Fibroblast of lung (primary cell): ENCODE results near the gene RIC8B. TPM values are rescaled to one million over a fixed set of nuclear protein-coding genes. Genes with fewer than 3 reads are reported as not detected.

ENCODE experiments used
- DNase-seq, 2 donors: peaks; one replicate each; pipeline versions ENCODE4 v3.0.0 to v3.0.0-alpha.2; 2010; ENCODE audit warnings: low read depth in 2 of 2
- H2AFZ ChIP-seq: 2 replicates; pipeline ENCODE4 v1.5.1; 2012; ENCODE audit warnings: low read length, control low read depth, inconsistent platforms
- H3K27ac ChIP-seq: 2 replicates; pipeline ENCODE4 v1.5.1; 2011; ENCODE audit warnings: low read length, control low read depth; ENCODE audit not compliant: insufficient read depth
- H3K27me3 ChIP-seq: 2 replicates; pipeline ENCODE4 v1.5.1; 2011; ENCODE audit warnings: mild to moderate bottlenecking, low read length; ENCODE audit not compliant: control insufficient read depth, insufficient read depth
- H3K36me3 ChIP-seq: 2 replicates; pipeline ENCODE4 v1.5.1; 2011; ENCODE audit warnings: low read length; ENCODE audit not compliant: control insufficient read depth, insufficient read depth
- H3K4me1 ChIP-seq: 2 replicates; pipeline ENCODE4 v1.5.1; 2011; ENCODE audit warnings: low read length; ENCODE audit not compliant: control insufficient read depth, insufficient read depth; ENCODE audit errors: extremely low read depth
- H3K4me2 ChIP-seq: 2 replicates; pipeline ENCODE4 v1.5.1; 2011; ENCODE audit warnings: low read length, control low read depth; ENCODE audit not compliant: insufficient read depth; ENCODE audit errors: extremely low read depth
- H3K4me3 ChIP-seq, 4 experiments: fragments of 200-600 bp in 1 of 4; sonication (generic) in 1 of 4; replicated peaks in 1 of 4; 2 replicates each; pipeline ENCODE4 v1.5.1; 2011 to 2016; ENCODE audit warnings: low read length in 4 of 4, low read depth in 3 of 4, mild to moderate bottlenecking in 3 of 4, control low read depth in 2 of 4, inconsistent platforms in 1 of 4, mixed read lengths in 1 of 4; ENCODE audit not compliant: insufficient read depth in 1 of 4; ENCODE audit errors: control extremely low read depth in 1 of 4
- H3K79me2 ChIP-seq: 2 replicates; pipeline ENCODE4 v1.5.1; 2012; ENCODE audit warnings: mild to moderate bottlenecking, low read length, inconsistent platforms; ENCODE audit not compliant: control insufficient read depth, insufficient read depth
- H3K9ac ChIP-seq: 2 replicates; pipeline ENCODE4 v1.5.1; 2011; ENCODE audit warnings: mild to moderate bottlenecking, low read length, control low read depth; ENCODE audit not compliant: insufficient read depth
- H3K9me3 ChIP-seq: 2 replicates; pipeline ENCODE4 v1.5.1; 2012; ENCODE audit warnings: low read depth, low read length; ENCODE audit not compliant: control insufficient read depth, insufficient read depth
- H4K20me1 ChIP-seq: 2 replicates; pipeline ENCODE4 v1.5.1; 2011; ENCODE audit warnings: low read length; ENCODE audit not compliant: control insufficient read depth, insufficient read depth; ENCODE audit errors: extremely low read depth
- EZH2 ChIP-seq: IDR thresholded peaks from 2 replicates; pipeline ENCODE4 v1.5.1; 2012; ENCODE audit warnings: low read length, control low read depth, mild to moderate bottlenecking; ENCODE audit errors: missing control alignments
- polyA plus RNA-seq, 2 donors: library from polyadenylated mRNA; depleted of rRNA in 1 of 2; stranded (reverse) in 1 of 2; unstranded in 1 of 2; fragments of >200 nt; gene quantifications; 2 replicates each; pipeline ENCODE4 v1.2.1, GENCODE V29; 2011 to 2012; ENCODE audit warnings: missing spikeins in 1 of 2
- total RNA-seq: library from RNA; depleted of rRNA; stranded (reverse); fragments of >200 nt; gene quantifications from 2 replicates; pipeline ENCODE4 v1.2.1, GENCODE V29; 2014
- TF ChIP-seq, protein P1 (sequence below), 2 donors: IDR thresholded peaks in 1 of 2; conservative IDR thresholded peaks in 1 of 2; 1 replicate in 1 of 2; 2 replicates in 1 of 2; pipeline ENCODE4 v1.5.1; 2011 to 2012; ENCODE audit warnings: low read length in 2 of 2, control low read depth in 1 of 2, inconsistent platforms in 1 of 2, low read depth in 1 of 2, mild to moderate bottlenecking in 1 of 2

Gene RIC8B
- total and polyA plus RNA-seq, 2 donors (not counting 1 experiment from before 2014, with no cell fraction given): 9.2 to 11.6 TPM

DNA sequence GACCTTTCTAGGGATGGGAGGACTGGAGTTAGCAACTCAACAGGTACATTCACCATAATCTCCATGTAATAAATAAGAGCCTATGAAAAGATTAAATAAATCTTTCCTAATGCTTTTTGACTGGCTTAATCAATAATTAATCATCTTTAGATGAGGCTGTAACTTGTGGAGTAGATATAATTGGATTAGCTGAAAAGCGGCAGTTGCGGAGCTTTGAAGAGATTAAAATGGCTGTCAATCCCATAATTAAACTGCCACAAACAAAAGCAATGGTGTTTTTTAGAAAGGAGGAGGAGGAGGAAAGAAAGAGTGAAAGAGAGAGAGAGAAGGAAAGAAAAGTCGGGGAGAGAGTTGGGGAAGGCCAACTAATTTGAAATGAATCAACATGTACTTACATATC lies 110.5 kb downstream of the RIC8B start:
- no peak overlapping the region for H3K4me2 ChIP-seq
- H3K27me3 ChIP-seq: no peaks in the 10 kb centered on the region
- no peaks in the 10 kb centered on the region for H3K79me2 ChIP-seq
- H3K36me3 ChIP-seq: no peaks in the 10 kb centered on the region
- H3K4me1 ChIP-seq: peaks cover 2% of the 10 kb centered on the region
- H3K9me3 ChIP-seq: no peaks in the 10 kb centered on the region
- no peak overlapping the region for H3K4me3 ChIP-seq
- no peak overlapping the region for H3K9ac ChIP-seq
- no peaks in the 10 kb centered on the region for H4K20me1 ChIP-seq
- no peak overlapping the region for H3K27ac ChIP-seq
- no peak for DNase-seq
- H2AFZ ChIP-seq: no peak overlapping the region
- TF ChIP-seq, protein P1, sequence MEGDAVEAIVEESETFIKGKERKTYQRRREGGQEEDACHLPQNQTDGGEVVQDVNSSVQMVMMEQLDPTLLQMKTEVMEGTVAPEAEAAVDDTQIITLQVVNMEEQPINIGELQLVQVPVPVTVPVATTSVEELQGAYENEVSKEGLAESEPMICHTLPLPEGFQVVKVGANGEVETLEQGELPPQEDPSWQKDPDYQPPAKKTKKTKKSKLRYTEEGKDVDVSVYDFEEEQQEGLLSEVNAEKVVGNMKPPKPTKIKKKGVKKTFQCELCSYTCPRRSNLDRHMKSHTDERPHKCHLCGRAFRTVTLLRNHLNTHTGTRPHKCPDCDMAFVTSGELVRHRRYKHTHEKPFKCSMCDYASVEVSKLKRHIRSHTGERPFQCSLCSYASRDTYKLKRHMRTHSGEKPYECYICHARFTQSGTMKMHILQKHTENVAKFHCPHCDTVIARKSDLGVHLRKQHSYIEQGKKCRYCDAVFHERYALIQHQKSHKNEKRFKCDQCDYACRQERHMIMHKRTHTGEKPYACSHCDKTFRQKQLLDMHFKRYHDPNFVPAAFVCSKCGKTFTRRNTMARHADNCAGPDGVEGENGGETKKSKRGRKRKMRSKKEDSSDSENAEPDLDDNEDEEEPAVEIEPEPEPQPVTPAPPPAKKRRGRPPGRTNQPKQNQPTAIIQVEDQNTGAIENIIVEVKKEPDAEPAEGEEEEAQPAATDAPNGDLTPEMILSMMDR (conservative IDR thresholded peaks at IDR 0.05 in 1 of 2, IDR thresholded peaks at IDR 0.05 in 1 of 2; ENCODE audit: low read depth in 1 of 2, low read length in 2 of 2): no peak
- TF ChIP-seq EZH2: no peak

DNA sequence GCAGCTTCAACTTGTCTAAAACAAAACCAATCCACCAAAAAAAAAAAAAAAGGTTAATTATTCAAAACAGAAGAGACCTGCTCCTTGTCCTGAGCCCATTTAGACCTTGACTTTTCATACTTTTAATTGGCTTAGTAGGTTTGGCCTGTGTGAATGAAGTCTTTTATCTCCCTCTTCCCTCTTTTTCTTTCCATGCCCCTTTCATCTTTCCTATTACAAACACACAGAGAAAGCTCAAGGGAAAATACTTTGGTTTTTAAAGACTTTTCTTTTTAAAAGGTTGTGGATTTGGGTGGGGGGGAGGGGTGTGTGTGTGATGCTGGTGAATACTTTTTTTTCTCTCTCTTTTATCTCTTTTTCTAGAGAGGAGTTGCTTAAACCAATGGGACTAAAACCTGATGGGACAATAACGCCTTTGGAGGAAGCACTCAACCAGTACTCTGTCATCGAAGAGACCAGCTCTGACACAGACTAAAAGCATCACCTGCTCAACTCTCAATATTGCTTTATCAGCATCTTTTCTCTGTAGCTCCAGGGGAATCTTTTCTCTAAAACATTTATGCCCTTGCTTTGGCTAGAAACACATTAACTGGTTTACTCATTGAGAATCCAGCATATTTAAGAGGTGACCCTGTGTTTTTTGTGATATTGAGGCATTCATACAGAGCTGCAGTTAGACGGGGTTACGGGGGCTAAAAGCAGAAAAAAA lies 111.2 kb downstream of the RIC8B start:
- Histone ChIP-seq H3K9me3 (no peaks in the 10 kb centered on the region), H3K27ac (no peak overlapping the region), H3K4me1 (peaks cover 2% of the 10 kb centered on the region), H3K79me2 (no peaks in the 10 kb centered on the region), H3K4me3 (no peak overlapping the region), H3K36me3 (no peaks in the 10 kb centered on the region), H2AFZ (no peak overlapping the region), H3K27me3 (no peaks in the 10 kb centered on the region), H3K9ac (no peak overlapping the region), H4K20me1 (no peaks in the 10 kb centered on the region), H3K4me2 (no peak overlapping the region)
- no peak for DNase-seq
- TF ChIP-seq EZH2: no peak
- TF ChIP-seq, protein P1 (conservative IDR thresholded peaks at IDR 0.05 in 1 of 2, IDR thresholded peaks at IDR 0.05 in 1 of 2; ENCODE audit: low read depth in 1 of 2, low read length in 2 of 2): no peak

DNA sequence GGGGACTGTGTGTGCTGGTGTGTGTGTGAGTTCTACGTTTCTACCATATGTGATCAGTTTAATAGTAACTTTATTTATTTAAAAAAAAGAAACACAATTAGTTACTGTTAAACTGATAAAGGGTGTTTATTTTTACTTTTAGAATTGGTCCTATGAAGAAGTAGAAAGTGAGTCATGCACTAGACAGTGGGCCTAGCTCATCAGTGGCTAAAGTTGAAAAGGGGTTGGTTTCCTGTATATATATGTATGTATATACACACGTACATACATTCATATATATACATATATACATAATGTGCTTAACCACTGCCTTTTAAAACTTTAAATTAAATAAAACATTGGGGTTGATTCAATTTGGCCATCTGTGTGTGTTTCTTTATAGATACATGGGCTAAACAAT lies 112.5 kb downstream of the RIC8B start:
- Histone ChIP-seq H3K4me3 (no peak overlapping the region), H3K27ac (no peak overlapping the region), H3K79me2 (no peaks in the 10 kb centered on the region), H3K9me3 (no peaks in the 10 kb centered on the region), H3K36me3 (no peaks in the 10 kb centered on the region), H3K4me1 (peaks cover 2% of the 10 kb centered on the region), H4K20me1 (no peaks in the 10 kb centered on the region), H3K4me2 (no peak overlapping the region), H3K27me3 (no peaks in the 10 kb centered on the region), H3K9ac (no peak overlapping the region), H2AFZ (no peak overlapping the region)
- no peak for DNase-seq
- no peak for TF ChIP-seq EZH2
- TF ChIP-seq, protein P1 (conservative IDR thresholded peaks at IDR 0.05 in 1 of 2, IDR thresholded peaks at IDR 0.05 in 1 of 2; ENCODE audit: low read depth in 1 of 2, low read length in 2 of 2): no peak
